ENCODE measurements around the gene MTA3.

The MTA3 gene

DNA sequence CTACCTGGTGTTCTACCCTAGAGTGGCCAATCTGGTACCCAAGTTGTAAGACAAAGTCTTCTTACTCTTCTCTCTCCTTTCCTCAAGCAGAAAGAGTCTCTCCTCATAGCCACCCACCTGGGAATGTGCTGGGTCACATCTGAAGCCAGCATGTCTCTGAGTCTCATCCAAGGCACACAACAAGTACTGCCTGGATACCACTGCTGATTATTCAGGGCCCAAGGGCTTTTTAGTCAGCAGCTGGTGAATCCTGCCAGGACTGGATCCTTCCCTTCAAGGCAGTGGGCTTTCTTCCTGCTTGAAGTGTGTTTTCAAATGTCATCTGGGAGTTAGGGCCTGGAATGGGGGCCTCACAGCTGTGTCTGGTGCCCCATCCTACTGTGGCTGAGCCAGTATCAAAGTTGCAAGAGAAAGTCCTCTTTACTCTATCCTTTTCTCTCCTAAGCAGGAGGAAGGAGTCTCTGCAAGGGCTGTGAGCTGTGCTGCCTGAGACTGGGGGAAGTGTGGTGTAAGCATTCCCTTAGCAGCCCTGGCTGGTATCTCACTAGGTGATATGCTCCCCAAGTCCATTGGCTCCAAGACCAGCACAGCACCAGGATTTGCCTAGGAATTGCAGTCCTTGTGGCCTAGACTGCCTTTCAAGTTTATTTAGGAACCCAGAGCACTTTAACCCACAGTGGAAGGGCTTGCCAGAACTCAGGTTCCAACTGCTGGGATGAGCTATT, 168.3 kb downstream of the MTA3 start:
- no peak for TF ChIP-seq CTCF (IDR thresholded peaks at IDR 0.05)
- no peaks in the 10 kb centered on the region for H3K4me1 Mint-ChIP-seq
- H3K27ac Mint-ChIP-seq = no peak overlapping the region
- no peak overlapping the region for H3K4me3 Mint-ChIP-seq
- peaks cover 8% of the 10 kb centered on the region for H3K27me3 Mint-ChIP-seq (ENCODE audit: low read depth, poor library complexity)
- peaks cover 97% of the 10 kb centered on the region for H3K36me3 Mint-ChIP-seq (ENCODE audit: low read depth)
- peaks cover 56% of the 10 kb centered on the region for H3K9me3 Mint-ChIP-seq
- DNase-seq = no peak

DNA sequence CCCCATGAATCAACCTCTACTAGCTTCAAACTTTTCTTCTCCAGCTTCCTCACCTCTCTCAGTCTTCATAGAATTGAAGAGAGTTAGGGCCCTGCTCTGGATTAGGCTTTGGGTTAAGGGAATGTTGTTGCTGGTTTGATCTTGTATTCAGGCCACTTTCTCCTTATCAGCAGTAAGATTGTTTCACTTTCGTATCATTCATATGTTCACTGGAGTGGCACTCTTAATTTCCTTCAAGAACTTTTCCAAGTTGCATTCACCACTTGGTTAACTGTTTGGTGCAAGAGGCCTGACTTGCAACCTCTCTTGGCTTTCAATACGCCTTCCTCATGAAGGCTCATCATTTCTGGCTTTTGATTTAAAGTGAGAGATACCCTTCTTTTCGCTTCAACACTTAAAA, 172.7 kb downstream of the MTA3 start:
- Mint-ChIP-seq H3K27ac (no peak overlapping the region), H3K27me3 (ENCODE audit: low read depth, poor library complexity) (peaks cover 8% of the 10 kb centered on the region), H3K9me3 (peaks cover 22% of the 10 kb centered on the region), H3K4me3 (no peak overlapping the region), H3K36me3 (ENCODE audit: low read depth) (peaks cover 55% of the 10 kb centered on the region), H3K4me1 (peaks cover 20% of the 10 kb centered on the region)
- TF ChIP-seq CTCF (IDR thresholded peaks at IDR 0.05) = no peak
- DNase-seq = no peak

DNA sequence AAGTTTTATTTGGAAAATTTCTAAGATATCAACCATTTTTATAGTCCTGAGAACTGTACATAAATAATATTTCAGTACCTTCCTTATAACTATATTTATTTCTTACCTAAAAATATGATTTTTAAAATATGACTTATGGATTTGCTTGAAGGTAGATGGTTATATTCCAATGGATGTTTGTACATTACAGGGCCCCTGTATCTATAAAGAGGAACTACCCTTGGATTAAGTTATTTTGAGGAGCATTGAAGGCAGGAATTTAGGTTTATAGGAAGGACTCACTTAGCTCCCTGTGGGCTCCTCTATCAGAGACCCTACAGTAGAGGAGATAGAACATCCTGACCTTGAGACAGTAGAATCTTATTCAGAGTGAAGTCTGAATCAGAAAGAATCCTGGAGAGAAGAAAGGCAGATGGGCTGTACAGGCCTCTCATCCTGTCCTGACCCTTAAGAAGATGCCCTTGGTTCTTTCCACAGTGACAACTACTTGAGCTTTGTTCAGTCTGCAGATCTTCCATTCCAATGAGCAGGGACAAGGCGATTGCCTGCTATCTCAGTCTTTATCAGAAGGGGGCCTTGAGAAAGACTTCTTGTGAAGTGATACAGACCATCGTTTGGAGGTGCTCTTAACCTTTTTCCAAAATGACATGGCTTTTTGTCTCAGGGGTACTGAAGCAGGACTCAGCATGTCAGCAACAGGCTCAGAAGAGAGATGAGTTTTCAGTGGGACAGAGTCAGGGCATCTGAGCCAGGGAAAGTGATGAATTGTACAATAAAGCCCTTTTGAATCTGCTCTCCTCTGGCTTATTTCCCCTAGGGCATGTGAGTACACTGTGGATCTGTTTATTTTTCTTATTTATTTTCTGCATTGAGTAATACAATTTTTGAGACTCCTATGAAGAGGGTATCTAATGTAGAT, 174.6 kb downstream of the MTA3 start:
- no peak overlapping the region for H3K4me3 Mint-ChIP-seq
- peaks cover 37% of the 10 kb centered on the region for H3K36me3 Mint-ChIP-seq (ENCODE audit: low read depth)
- no peak for TF ChIP-seq CTCF (IDR thresholded peaks at IDR 0.05)
- H3K9me3 Mint-ChIP-seq = peaks cover 13% of the 10 kb centered on the region
- peaks cover 8% of the 10 kb centered on the region for H3K27me3 Mint-ChIP-seq (ENCODE audit: low read depth, poor library complexity)
- DNase-seq = no peak
- no peak overlapping the region for H3K27ac Mint-ChIP-seq
- peaks cover 25% of the 10 kb centered on the region for H3K4me1 Mint-ChIP-seq

DNA sequence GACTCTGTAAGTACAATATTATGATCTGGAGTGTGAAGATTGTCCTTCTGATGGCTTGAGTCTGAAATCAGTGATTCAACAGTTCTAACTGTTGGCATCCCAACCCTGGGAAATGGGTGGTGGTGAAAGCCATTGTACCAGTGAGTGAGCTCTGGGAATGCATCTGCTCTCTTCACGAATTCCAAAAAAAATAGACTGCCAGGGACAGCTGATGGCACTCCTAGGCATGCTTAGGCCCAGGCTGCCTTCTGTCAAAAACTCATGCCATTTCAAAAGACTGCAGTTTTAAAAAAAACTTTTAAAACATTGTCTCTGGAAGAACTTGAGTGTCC, 175.2 kb downstream of the MTA3 start:
- Mint-ChIP-seq H3K36me3 (ENCODE audit: low read depth) (peaks cover 35% of the 10 kb centered on the region), H3K9me3 (peaks cover 12% of the 10 kb centered on the region), H3K27me3 (ENCODE audit: low read depth, poor library complexity) (peaks cover 6% of the 10 kb centered on the region), H3K4me3 (no peak overlapping the region), H3K4me1 (peaks cover 25% of the 10 kb centered on the region), H3K27ac (no peak overlapping the region)
- no peak for TF ChIP-seq CTCF (IDR thresholded peaks at IDR 0.05)
- DNase-seq = no peak

- H3K27me3 Mint-ChIP-seq (ENCODE audit: low read depth, poor library complexity) = peaks cover 4% of the 10 kb centered on the region
- TF ChIP-seq CTCF (IDR thresholded peaks at IDR 0.05) = no peak
- peak overlapping the region; percentile 32 for H3K27ac Mint-ChIP-seq
- H3K4me1 Mint-ChIP-seq = peaks cover 25% of the 10 kb centered on the region
- no peak for DNase-seq
- H3K4me3 Mint-ChIP-seq = no peak overlapping the region
- peaks cover 31% of the 10 kb centered on the region for H3K36me3 Mint-ChIP-seq (ENCODE audit: low read depth)
- H3K9me3 Mint-ChIP-seq = peaks cover 4% of the 10 kb centered on the region
These were observed 176.2 kb downstream of the MTA3 start for GRCh38 chr2:42744545-42745082.

Data from nephron progenitor cell (in vitro differentiated cells).